HG03097 (cell line): ENCODE results near the gene PTPRZ1.

Source experiments
- ATAC-seq: cut with Tn5 transposase; IDR thresholded peaks from one replicate; pipeline ENCODE4 v1.9.1; 2021; ENCODE audit not compliant: unreplicated experiment, low FRiP score

The PTPRZ1 gene

DNA sequence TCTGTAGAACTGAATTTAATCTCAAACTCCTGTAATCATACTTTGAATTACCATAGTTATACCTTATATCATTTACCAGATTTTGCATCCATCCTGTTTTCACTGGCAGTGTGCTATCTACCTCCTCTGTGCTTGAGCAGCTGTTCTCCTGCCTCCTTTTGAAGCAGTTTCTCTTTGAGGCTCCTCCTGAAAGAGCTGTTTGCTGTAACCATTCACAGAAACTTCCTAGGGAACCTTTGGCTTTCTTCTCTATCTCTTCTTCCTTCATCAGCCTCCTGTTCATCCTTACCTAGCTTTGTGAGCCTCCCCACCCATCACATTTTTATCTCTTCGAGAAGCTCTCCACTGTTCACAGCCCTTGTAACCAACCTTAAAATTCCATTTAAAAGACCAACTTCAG is 162.9 kb downstream of the PTPRZ1 start:
- no peak for ATAC-seq

DNA sequence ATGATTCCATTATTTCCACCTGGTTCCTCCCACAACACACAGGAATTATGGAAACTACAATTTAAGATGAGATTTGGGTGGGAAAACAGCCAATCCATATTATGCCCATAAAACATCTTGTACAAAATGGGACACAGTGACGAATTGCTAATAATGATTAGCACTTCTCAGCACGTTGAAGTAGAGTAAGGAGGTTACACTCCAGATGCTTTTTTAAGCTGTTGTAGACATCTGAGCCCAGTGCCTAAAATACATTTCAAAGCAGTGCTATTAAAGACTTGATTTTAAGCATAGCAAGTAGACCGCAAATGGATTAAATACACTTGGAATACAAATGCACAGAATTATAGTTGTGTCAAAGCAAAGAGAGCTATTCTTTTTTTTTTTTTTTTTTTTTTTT is 165.2 kb downstream of the PTPRZ1 start:
- ATAC-seq = no peak

GRCh38 chr7:122038904-122039303 is 165.9 kb downstream of the PTPRZ1 start:
- no peak for ATAC-seq

GRCh38 chr7:122040147-122040546 is 167.2 kb downstream of the PTPRZ1 start:
- no peak for ATAC-seq

GRCh38 chr7:122046402-122046801 is 173.4 kb downstream of the PTPRZ1 start:
- no peak for ATAC-seq

GRCh38 chr7:122054393-122054792 is 181.4 kb downstream of the PTPRZ1 start:
- no peak for ATAC-seq

GRCh38 chr7:122055073-122055472 is 182.1 kb downstream of the PTPRZ1 start:
- no peak for ATAC-seq

GRCh38 chr7:122056977-122057376 is 184.0 kb downstream of the PTPRZ1 start:
- ATAC-seq = no peak

DNA sequence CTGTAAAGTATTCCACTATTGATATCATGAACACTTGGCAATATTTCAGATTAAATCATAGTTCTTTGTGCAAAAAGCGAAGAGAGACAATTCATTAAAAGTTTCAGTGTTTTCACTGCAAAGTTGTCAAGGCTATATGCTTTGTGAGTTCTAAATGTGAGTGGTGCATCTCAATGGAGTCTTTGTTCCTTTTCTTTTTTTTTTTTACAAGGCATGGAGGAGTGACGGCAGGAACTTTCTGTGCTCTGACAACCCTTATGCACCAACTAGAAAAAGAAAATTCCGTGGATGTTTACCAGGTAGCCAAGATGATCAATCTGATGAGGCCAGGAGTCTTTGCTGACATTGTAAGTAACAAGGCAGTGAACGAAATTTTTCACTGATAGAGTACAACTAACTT is 186.6 kb downstream of the PTPRZ1 start:
- ATAC-seq = no peak

DNA sequence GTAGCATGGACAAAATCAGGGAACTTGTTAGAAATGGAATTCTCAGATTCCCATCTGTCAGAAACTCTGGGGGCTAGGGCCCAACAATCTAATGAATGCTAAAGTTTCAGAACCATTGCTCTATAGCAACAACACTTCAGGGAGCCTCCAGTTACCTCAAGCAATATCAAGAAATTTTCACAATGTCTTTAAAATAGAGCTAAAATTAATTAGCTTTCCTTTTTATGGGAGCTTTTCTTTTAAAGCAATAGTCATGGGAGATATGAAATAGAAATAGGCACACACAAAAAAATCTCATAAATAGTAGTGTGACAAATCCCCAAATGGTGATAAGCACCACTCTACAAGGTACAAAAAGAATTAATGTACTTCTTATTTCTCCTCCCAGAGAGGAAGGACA is 190.2 kb downstream of the PTPRZ1 start:
- ATAC-seq = no peak

DNA sequence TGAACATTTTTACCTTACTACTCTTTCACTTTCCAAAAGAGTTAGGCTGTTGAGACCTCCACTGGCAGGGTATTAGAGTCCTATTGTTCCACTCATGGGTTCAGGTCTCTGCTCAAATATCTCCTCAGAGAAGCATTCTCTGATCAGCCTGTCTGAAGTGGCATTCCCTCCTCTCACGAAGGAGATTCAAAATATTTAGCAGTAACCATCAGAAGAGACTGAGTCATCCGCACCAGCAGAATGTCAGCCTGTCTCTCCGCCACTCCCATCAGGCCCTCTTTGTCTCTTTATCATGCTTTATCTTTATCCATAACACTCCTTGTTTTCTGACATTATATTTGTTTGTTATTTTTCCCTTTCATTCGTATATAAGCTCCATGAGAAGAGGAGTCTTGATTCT is 192.0 kb downstream of the PTPRZ1 start:
- ATAC-seq = no peak

GRCh38 chr7:122067077-122067476 is 194.1 kb downstream of the PTPRZ1 start:
- no peak for ATAC-seq

DNA sequence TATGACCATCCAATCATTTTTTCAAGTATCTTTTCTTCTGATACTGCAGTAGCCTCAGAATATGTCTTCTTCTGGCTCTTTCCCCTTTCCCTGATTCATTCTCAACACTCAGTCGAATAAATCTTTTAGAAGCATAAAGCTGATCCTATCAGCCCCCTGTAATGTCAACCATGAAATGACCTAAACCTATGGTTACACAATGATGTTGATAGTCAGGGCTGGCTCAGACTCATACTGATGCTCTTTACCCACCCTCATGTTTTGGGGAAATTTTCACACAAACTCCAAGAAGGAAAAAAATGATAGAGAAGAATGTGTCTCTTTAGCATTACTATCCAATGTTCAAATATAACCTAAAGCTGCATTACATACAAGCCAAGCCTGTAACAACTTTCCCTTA is 195.1 kb downstream of the PTPRZ1 start:
- ATAC-seq = no peak

- ATAC-seq = no peak
Observed at GRCh38 chr7:122068999-122069398, 196.0 kb downstream of the PTPRZ1 start.

DNA sequence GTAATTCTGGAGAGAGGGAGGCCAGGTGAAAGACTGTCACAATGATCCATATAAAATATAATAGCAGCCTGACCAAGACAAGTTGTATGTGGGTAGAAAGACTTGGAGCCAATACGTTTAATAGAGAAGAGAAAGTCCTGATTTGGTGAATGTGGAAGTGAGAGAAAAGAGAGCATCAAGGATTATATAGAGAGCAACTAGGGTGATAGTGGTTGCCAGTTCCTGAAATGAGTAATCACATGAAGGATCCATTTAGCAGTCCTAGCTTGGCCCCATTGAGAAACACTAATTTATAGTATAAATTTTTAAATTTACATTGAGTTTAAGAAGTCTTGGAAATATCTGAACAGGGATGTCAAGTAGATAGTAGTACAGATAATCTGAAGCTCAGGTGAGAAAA is 197.1 kb downstream of the PTPRZ1 start:
- no peak for ATAC-seq

- ATAC-seq = no peak
Observed at GRCh38 chr7:122070834-122071233, 197.9 kb downstream of the PTPRZ1 start.

DNA sequence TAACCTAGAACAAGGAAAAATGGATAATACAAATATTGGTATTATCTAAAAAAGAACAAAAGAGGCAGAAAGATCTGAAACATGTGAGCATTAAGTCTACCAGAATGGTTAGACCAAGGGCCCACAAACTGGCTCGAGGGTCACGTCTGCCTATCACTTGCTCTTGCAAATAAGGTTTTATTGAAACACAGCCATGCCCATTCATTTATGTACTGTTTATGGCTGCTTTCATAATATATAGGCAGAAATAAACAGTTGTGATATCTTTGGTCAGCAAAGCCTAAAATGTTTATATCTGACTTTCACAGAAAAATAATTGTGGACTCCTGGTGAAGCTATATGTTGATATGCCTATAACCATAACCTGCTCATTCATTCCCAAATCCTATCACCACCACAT is 199.3 kb downstream of the PTPRZ1 start:
- ATAC-seq = no peak

GRCh38 chr7:122072924-122073599 is 200.1 kb downstream of the PTPRZ1 start:
- ATAC-seq = no peak

DNA sequence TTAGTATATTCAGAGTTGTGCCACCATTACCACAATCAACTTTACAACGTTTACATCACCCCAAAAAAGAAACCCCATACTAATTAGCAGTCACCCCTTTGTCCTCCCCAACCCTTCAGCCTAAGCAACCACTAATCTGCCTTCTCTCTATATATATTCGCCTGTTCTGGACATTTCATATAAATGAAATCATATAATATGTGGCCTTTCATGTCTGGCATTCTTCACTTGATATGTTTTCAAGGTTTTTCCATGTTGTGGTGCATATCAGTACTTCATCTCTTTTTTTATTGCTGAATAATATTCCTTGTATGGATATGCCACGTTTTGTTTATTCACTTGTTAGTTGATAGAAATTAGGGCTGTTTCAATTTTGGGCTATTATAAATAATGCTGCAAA is 200.7 kb downstream of the PTPRZ1 start:
- no peak for ATAC-seq

GRCh38 chr7:122082160-122082559 is 209.2 kb downstream of the PTPRZ1 start:
- ATAC-seq = no peak

- no peak for ATAC-seq
Observed at GRCh38 chr7:122082670-122083069, 209.7 kb downstream of the PTPRZ1 start.

DNA sequence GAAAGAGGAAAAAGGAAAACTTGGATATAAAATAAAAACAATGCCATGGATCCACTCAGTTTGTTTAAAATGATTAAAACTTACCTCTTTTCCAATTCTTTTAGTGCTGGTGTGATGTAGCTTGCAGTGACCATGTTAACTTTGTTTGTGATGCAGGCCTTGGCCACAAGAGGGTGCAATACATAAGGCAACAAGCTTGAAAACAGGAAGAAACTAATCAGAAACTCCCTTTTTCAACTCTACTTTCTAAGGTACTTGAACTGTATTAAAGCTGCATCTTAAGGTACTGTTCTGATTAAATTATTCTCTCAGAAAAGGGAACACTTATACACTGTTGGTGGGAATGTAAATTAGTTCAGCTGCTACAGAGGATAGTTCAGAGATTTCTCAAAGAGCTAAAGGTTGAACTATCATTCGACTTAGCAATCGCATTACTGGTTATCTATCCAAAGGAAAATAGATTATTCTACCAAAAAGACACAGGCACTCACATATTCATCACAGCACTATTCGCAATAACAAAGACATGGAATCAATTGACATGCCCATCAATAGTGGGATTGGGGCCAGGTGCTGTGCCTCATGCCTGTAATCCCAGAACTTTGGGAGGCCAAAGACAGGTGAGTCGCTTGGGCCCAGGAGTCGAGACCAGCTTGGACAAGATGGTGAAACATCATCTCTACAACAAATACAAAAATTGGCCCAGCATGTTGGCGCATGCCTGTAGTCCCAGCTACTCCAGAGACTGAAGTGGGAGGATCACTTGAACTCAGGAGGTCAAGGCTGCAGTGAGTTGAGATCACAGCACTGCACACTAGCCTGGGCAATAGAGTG is 220.2 kb downstream of the PTPRZ1 start:
- peak; percentile 96 for ATAC-seq
